K562 (cell line): ENCODE results near the gene SMG6. TPM values are rescaled to one million over a fixed set of nuclear protein-coding genes. Genes with fewer than 3 reads are reported as not detected.

ENCODE experiments used
- ATAC-seq: fragments of 200-7000 bp; cut with Tn5 transposase; 3 replicates; pipeline ENCODE4 v1.9.1; 2020; ENCODE audit warnings: moderate library complexity
- BruUV-seq: library from RNA; stranded (reverse); fragments of 400-500 nt; replicated peaks from 2 replicates; lab custom pipeline; 2021; lab: Mats Ljungman, UMichigan
- CTCF ChIA-PET: fragments of 300-600 bp; formaldehyde crosslinking; extraction: SDS; loops from one replicate; lab custom pipeline; 2021; ENCODE audit warnings: low intra/inter-chr PET ratio; lab: Yijun Ruan, JAX
- POLR2A ChIA-PET: fragments of 300-600, 350-650 bp; sonication (Branson Sonifier 250); formaldehyde crosslinking; extraction: SDS; loops from one replicate; lab custom pipeline; 2021; ENCODE audit warnings: antibody characterized with exemption, inconsistent platforms; lab: Yijun Ruan, JAX
- DNase-seq, 4 experiments: peaks; one replicate each; pipeline versions ENCODE4 v3.0.0 to v3.0.0-alpha.2; 2011 to 2018; ENCODE audit warnings: low spot score in 3 of 4, mixed read lengths in 3 of 4; ENCODE audit errors: extremely low read depth in 1 of 4
- FAIRE-seq: peaks from 2 replicates; lab custom pipeline; 2011; peaks lifted over from hg19 to GRCh38; lab: Jason Lieb, UNC
- H2AFZ ChIP-seq: 2 replicates; pipeline ENCODE4 v1.6.0; 2011; ENCODE audit warnings: low read depth, low read length, control low read depth, inconsistent platforms
- H3K27ac ChIP-seq: fragments of 200-600 bp; 3 replicates; pipeline ENCODE4 v1.8.0; 2011; ENCODE audit warnings: low read depth, mild to moderate bottlenecking, control low read depth, inconsistent platforms, low read length, moderate library complexity, mixed read lengths; ENCODE audit errors: extremely low read depth
- H3K27me3 ChIP-seq, 2 experiments: fragments of 300-600 bp in 1 of 2; 2 replicates in 1 of 2; 3 replicates in 1 of 2; pipeline versions ENCODE4 v1.6.0 to v1.8.0; 2011; ENCODE audit warnings: inconsistent platforms in 2 of 2, low read length in 2 of 2, mild to moderate bottlenecking in 1 of 2, mixed read lengths in 1 of 2, moderate library complexity in 1 of 2; ENCODE audit not compliant: control insufficient read depth in 2 of 2, insufficient read depth in 2 of 2
- H3K36me3 ChIP-seq: fragments of 300-600 bp; 3 replicates; pipeline ENCODE4 v1.8.0; 2011; ENCODE audit warnings: mild to moderate bottlenecking, low read length, inconsistent platforms; ENCODE audit not compliant: control insufficient read depth, insufficient read depth
- H3K4me1 ChIP-seq, 2 experiments: fragments of 200-600 bp in 1 of 2; replicated peaks in 1 of 2; 2 replicates in 1 of 2; 3 replicates in 1 of 2; pipeline versions ENCODE4 v1.5.1 to v1.8.0; 2011; ENCODE audit warnings: inconsistent platforms in 2 of 2, low read length in 2 of 2, mild to moderate bottlenecking in 1 of 2, mixed read lengths in 1 of 2, moderate library complexity in 1 of 2; ENCODE audit not compliant: control insufficient read depth in 2 of 2, insufficient read depth in 2 of 2
- H3K4me2 ChIP-seq: 2 replicates; pipeline ENCODE4 v1.6.1; 2011; ENCODE audit warnings: low read length, control low read depth, inconsistent platforms, mixed read lengths; ENCODE audit not compliant: insufficient read depth
- H3K4me3 ChIP-seq: fragments of 200-600 bp; sonication (generic), shearing (Covaris generic); 2 replicates; pipeline ENCODE4 v1.5.1; 2016; ENCODE audit warnings: control low read depth, inconsistent platforms
- H3K79me2 ChIP-seq: fragments of 200-600 bp; 3 replicates; pipeline ENCODE4 v1.8.0; 2011; ENCODE audit warnings: low read length, inconsistent platforms; ENCODE audit not compliant: control insufficient read depth, insufficient read depth
- H3K9ac ChIP-seq, 2 experiments: 2 replicates each; pipeline versions ENCODE4 v1.6.0 to v1.6.1; 2011; ENCODE audit warnings: low read depth in 2 of 2, low read length in 2 of 2, control low read depth in 1 of 2, inconsistent platforms in 1 of 2, mild to moderate bottlenecking in 1 of 2, mixed read lengths in 1 of 2; ENCODE audit not compliant: insufficient read depth in 1 of 2
- H3K9me1 ChIP-seq: one replicate; pipeline ENCODE4 v1.6.0; 2011; ENCODE audit warnings: inconsistent platforms, mild to moderate bottlenecking, low read length, moderate library complexity; ENCODE audit not compliant: control insufficient read depth, insufficient read depth
- H3K9me3 ChIP-seq: replicated peaks from 2 replicates; pipeline ENCODE4 v1.5.1; 2011; ENCODE audit warnings: low read depth, low read length, inconsistent platforms; ENCODE audit not compliant: control insufficient read depth, insufficient read depth
- H4K20me1 ChIP-seq: replicated peaks from 2 replicates; pipeline ENCODE4 v1.6.1; 2011; ENCODE audit warnings: low read length, inconsistent platforms, mixed read lengths; ENCODE audit not compliant: control insufficient read depth, insufficient read depth
- ARHGAP35 ChIP-seq: fragments of 450-650 bp; IDR thresholded peaks from 2 replicates; pipeline ENCODE4 v1.6.1; 2018; ENCODE audit not compliant: partially characterized antibody
- POLR2G ChIP-seq: fragments of 200-400 bp; formaldehyde crosslinking; IDR thresholded peaks from 2 replicates; pipeline ENCODE4 v1.6.1; 2017; ENCODE audit warnings: low read depth, mild to moderate bottlenecking, antibody characterized with exemption, low read length, moderate library complexity
- SMAD3 ChIP-seq: fragments of 450-650 bp; formaldehyde crosslinking; conservative IDR thresholded peaks from 2 replicates; pipeline ENCODE4 v1.4.0; 2020; ENCODE audit warnings: mild to moderate bottlenecking
- SNRNP70 ChIP-seq: fragments of 200-400 bp; formaldehyde crosslinking; optimal IDR thresholded peaks from 2 replicates; pipeline ENCODE3; 2017; ENCODE audit warnings: low read depth, low read length
- TFAM ChIP-seq: fragments of 250-450 bp; sonication (Bioruptor Pico); conservative IDR thresholded peaks from 2 replicates; pipeline ENCODE4 v1.5.0; 2021; ENCODE audit warnings: mild to moderate bottlenecking, moderate library complexity
- WGBS: fragments of 100-300 bp; shearing (Covaris generic); methylation state at CpG from one replicate; pipeline ENCODE4 v1.1.6; 2016; ENCODE audit warnings: low coverage, mixed read lengths; ENCODE audit not compliant: insufficient coverage; ENCODE audit errors: missing lambda C conversion rate; 5-methylcytosine and 5-hydroxymethylcytosine counted together
- in situ Hi-C: fragments of 300-500 bp; cut with MboI; formaldehyde crosslinking; loops from 4 replicates; pipeline ENCODE4 v1.15.0; 2018; ENCODE audit warnings: inconsistent platforms, mixed read lengths
- intact Hi-C: fragments of 100-400 bp; cut with micrococcal nuclease; formaldehyde crosslinking; loops from 2 replicates; pipeline ENCODE4 v1.14.2; 2022
- polyA plus RNA-seq, 8 experiments: library from polyadenylated mRNA; depleted of rRNA in 4 of 8; stranded (reverse) in 5 of 8; unstranded in 3 of 8; fragments of >200 nt; fragmentation: Nextera tagmentation in 2 of 8; fragmentation: Illumina TruSeq in 1 of 8; extraction: Ambion mirVana in 2 of 8; extraction: Trizol in 1 of 8; gene quantifications; 2 replicates each; pipeline versions ENCODE4 v1.2.1 to v1.2.3, GENCODE V29; 2011 to 2014; ENCODE audit warnings: inconsistent platforms in 1 of 8, missing spikeins in 1 of 8
- total RNA-seq, 7 experiments: library from RNA; depleted of rRNA in 6 of 7; stranded (reverse); fragments of >200 nt in 6 of 7; fragmentation: Illumina TruSeq in 2 of 7; extraction: Trizol in 2 of 7; gene quantifications; 2 replicates each; pipeline versions ENCODE4 v1.2.1 to v1.2.3, GENCODE V29; 2011 to 2021; ENCODE audit warnings: low replicate concordance in 1 of 7
- TF ChIP-seq, protein P1 (sequence below), 2 experiments: fragments of 200-800 bp in 1 of 2; sonication (Bioruptor generic) in 1 of 2; sonication (generic) in 1 of 2; formaldehyde crosslinking in 1 of 2; IDR thresholded peaks in 1 of 2; conservative IDR thresholded peaks in 1 of 2; 2 replicates each; pipeline versions ENCODE4 v1.5.0 to v1.6.1; 2016 to 2020; ENCODE audit warnings: missing compliant biosample characterization in 1 of 2, missing genetic modification characterization in 1 of 2, missing genetic modification reagents in 1 of 2
- TF ChIP-seq, protein P2 (sequence below), 2 experiments: fragments of 450-650 bp; IDR thresholded peaks; 2 replicates each; pipeline ENCODE4 v1.6.1; 2016
- TF ChIP-seq, protein P3 (sequence below): fragments of 450-650 bp; IDR thresholded peaks from 2 replicates; pipeline ENCODE4 v1.7.0; 2016; ENCODE audit warnings: borderline replicate concordance
- TF ChIP-seq, protein P4 (sequence below): fragments of 200-800 bp; sonication (Bioruptor generic); IDR thresholded peaks from 2 replicates; pipeline ENCODE4 v1.6.1; 2017; ENCODE audit warnings: missing genetic modification characterization, missing compliant biosample characterization
- TF ChIP-seq, protein P5 (sequence below): sonication (generic); formaldehyde crosslinking; IDR thresholded peaks from 2 replicates; pipeline ENCODE4 v1.8.1; 2023; ENCODE audit warnings: mild to moderate bottlenecking, missing genetic modification reagents

The SMG6 gene
- total and polyA plus RNA-seq, 9 of the 15 experiments (the other 6 are each of a cell fraction or from before 2014, with no cell fraction given), result 0.44 to 13.9 (median 6.0) TPM

DNA sequence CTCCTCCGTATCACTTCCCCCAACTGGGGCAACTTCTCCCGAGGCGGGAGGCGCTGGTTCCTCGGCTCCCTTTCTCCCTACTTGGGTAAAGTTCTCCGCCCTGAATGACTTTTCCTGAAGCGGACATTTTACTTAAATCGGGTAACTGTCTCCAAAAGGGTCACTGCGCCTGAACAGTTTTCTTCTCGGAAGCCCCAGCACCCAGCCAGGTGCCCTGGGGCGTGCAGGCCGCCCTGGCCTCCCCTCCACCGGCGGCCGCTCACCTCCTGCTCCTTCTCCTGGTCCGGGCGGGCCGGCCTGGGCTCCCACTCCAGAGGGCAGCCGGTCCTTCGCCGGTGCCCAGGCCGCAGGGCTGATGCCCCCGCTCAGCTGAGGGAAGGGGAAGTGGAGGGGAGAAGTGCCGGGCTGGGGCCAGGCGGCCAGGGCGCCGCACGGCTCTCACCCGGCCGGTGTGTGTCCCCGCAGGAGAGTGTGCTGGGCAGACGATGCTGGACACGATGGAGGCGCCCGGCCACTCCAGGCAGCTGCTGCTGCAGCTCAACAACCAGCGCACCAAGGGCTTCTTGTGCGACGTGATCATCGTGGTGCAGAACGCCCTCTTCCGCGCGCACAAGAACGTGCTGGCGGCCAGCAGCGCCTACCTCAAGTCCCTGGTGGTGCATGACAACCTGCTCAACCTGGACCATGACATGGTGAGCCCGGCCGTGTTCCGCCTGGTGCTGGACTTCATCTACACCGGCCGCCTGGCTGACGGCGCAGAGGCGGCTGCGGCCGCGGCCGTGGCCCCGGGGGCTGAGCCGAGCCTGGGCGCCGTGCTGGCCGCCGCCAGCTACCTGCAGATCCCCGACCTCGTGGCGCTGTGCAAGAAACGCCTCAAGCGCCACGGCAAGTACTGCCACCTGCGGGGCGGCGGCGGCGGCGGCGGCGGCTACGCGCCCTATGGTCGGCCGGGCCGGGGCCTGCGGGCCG is 247.1 kb downstream of the SMG6 start:
- intact Hi-C loops (loop anchor here (10.0 kb wide), 1 partner anchor 118 kb away; no protein-coding TSS in a partner anchor), in situ Hi-C loops (no loop called here)
- Histone ChIP-seq H3K9me1 (no peaks in the 10 kb centered on the region), H3K79me2 (no peaks in the 10 kb centered on the region), H3K4me3 (no peak overlapping the region), H3K27me3 (no peaks in the 10 kb centered on the region), H2AFZ (no peak overlapping the region), H4K20me1 (no peaks in the 10 kb centered on the region), H3K4me2 (no peak overlapping the region), H3K9me3 (no peaks in the 10 kb centered on the region), H3K9ac (no peak overlapping the region), H3K27ac (no peak overlapping the region), H3K36me3 (no peaks in the 10 kb centered on the region), H3K4me1 (peaks cover 0 to 47% of the 10 kb centered on the region in 2 experiments; a peak in 2 of 5 replicates)
- 0 out of 2 replicates have a peak, but pooled peaks have one; percentile 33 for TF ChIP-seq POLR2G
- TF ChIP-seq, protein P1, sequence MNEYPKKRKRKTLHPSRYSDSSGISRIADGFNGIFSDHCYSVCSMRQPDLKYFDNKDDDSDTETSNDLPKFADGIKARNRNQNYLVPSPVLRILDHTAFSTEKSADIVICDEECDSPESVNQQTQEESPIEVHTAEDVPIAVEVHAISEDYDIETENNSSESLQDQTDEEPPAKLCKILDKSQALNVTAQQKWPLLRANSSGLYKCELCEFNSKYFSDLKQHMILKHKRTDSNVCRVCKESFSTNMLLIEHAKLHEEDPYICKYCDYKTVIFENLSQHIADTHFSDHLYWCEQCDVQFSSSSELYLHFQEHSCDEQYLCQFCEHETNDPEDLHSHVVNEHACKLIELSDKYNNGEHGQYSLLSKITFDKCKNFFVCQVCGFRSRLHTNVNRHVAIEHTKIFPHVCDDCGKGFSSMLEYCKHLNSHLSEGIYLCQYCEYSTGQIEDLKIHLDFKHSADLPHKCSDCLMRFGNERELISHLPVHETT (CRISPR knock-in tag; conservative IDR thresholded peaks at IDR 0.05 in 1 of 2, IDR thresholded peaks at IDR 0.05 in 1 of 2), result no peak
- TF ChIP-seq, protein P2, sequence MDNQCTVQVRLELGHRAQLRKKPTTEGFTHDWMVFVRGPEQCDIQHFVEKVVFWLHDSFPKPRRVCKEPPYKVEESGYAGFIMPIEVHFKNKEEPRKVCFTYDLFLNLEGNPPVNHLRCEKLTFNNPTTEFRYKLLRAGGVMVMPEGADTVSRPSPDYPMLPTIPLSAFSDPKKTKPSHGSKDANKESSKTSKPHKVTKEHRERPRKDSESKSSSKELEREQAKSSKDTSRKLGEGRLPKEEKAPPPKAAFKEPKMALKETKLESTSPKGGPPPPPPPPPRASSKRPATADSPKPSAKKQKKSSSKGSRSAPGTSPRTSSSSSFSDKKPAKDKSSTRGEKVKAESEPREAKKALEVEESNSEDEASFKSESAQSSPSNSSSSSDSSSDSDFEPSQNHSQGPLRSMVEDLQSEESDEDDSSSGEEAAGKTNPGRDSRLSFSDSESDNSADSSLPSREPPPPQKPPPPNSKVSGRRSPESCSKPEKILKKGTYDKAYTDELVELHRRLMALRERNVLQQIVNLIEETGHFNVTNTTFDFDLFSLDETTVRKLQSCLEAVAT (IDR thresholded peaks at IDR 0.05), result no peak
- TF ChIP-seq, protein P3, sequence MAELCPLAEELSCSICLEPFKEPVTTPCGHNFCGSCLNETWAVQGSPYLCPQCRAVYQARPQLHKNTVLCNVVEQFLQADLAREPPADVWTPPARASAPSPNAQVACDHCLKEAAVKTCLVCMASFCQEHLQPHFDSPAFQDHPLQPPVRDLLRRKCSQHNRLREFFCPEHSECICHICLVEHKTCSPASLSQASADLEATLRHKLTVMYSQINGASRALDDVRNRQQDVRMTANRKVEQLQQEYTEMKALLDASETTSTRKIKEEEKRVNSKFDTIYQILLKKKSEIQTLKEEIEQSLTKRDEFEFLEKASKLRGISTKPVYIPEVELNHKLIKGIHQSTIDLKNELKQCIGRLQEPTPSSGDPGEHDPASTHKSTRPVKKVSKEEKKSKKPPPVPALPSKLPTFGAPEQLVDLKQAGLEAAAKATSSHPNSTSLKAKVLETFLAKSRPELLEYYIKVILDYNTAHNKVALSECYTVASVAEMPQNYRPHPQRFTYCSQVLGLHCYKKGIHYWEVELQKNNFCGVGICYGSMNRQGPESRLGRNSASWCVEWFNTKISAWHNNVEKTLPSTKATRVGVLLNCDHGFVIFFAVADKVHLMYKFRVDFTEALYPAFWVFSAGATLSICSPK, result no peak
- TF ChIP-seq ARHGAP35, result no peak
- TF ChIP-seq SMAD3 (CRISPR knock-in tag), result no peak
- TF ChIP-seq SNRNP70, result no peak
- TF ChIP-seq, protein P4, sequence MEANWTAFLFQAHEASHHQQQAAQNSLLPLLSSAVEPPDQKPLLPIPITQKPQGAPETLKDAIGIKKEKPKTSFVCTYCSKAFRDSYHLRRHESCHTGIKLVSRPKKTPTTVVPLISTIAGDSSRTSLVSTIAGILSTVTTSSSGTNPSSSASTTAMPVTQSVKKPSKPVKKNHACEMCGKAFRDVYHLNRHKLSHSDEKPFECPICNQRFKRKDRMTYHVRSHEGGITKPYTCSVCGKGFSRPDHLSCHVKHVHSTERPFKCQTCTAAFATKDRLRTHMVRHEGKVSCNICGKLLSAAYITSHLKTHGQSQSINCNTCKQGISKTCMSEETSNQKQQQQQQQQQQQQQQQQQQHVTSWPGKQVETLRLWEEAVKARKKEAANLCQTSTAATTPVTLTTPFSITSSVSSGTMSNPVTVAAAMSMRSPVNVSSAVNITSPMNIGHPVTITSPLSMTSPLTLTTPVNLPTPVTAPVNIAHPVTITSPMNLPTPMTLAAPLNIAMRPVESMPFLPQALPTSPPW (CRISPR knock-in tag), result no peak
- TF ChIP-seq TFAM, result no peak
- TF ChIP-seq, protein P5, sequence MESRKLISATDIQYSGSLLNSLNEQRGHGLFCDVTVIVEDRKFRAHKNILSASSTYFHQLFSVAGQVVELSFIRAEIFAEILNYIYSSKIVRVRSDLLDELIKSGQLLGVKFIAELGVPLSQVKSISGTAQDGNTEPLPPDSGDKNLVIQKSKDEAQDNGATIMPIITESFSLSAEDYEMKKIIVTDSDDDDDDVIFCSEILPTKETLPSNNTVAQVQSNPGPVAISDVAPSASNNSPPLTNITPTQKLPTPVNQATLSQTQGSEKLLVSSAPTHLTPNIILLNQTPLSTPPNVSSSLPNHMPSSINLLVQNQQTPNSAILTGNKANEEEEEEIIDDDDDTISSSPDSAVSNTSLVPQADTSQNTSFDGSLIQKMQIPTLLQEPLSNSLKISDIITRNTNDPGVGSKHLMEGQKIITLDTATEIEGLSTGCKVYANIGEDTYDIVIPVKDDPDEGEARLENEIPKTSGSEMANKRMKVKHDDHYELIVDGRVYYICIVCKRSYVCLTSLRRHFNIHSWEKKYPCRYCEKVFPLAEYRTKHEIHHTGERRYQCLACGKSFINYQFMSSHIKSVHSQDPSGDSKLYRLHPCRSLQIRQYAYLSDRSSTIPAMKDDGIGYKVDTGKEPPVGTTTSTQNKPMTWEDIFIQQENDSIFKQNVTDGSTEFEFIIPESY, result 0 out of 2 replicates have a peak, but pooled peaks have one; percentile 46
- POLR2A ChIA-PET, result interaction anchor here (0.5 kb wide), 1 partner anchor 167 kb away, joined by 3 read pairs; no protein-coding TSS in a partner anchor
- 93% methylated on average over 22 of the region's 85 CpGs for WGBS
- ATAC-seq (no peak), DNase-seq (no peak), FAIRE-seq (no peak)
- CTCF ChIA-PET, result no interaction called here
- no TSS peak for BruUV-seq
